GM19023 (cell line): Measurements from ENCODE around the gene TEX12.
"Not testable (repeated sequence)": the region's sequence is repeated elsewhere in the genome, so short reads cannot be mapped to it uniquely, and the experiment has no call there.

ENCODE experiments used
- ATAC-seq: cut with Tn5 transposase; IDR thresholded peaks from one replicate; pipeline ENCODE4 v1.9.1; 2021; ENCODE audit warnings: mild to moderate bottlenecking, moderate library complexity; ENCODE audit not compliant: unreplicated experiment

The TEX12 gene

GRCh38 chr11:112167145-112167544, at the start of gene TEX12:
Gene TEX12, plus strand, starts transcription at chr11:112167372. Its CDS starts 1,897 bp downstream, at chr11:112169269.
- ATAC-seq, result no peak

DNA sequence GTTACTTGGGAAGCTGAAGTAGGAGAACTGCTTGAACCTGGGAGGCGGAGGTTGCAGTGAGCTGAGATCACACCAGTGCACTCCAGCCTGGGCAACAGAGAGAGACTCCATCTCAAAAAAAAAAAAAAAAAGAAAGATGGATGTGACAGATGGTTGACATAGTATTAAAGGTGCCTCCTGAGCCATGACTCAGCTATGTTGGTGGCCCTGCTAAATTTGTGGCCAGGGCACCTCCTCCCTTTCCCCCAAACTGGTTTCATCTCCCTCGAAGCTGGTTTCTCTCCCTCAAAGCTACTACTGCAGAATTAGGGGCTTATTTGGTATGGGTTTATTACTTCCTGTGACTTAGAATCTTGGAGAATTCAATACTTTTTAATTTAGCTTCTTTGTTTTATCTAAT, 49.0 kb upstream of the TEX12 start:
- no peak for ATAC-seq

DNA sequence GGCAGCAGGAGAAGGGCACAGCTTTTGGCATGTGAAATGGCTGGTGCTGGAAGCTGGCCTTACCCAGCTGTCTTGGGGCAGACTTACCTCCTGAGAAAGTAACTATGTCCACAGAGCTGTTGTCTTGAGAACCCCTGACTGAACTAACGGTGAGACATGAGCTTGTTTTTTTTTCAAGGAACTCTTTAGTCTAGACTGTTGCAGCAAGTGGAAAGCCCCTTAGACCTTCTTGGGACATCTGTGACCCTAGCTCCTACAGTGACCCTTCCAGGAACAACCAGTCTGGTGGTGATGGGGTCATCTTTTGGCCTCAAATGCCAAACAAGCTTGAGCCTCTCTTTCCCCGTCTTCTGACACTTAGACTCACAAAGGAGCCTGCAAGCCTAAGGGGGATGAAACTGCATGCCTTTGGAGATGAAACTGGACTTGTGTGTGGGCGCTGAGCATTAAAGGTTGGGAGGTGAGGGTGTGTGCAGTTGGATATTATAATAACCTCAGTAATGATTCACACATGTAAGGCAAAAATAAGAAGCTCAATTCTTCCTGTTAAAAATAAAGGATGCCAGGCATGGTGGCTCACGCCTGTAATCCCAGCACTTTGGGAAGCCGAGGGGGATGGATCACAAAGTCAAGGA, 45.1 kb upstream of the TEX12 start:
- ATAC-seq, result no peak

DNA sequence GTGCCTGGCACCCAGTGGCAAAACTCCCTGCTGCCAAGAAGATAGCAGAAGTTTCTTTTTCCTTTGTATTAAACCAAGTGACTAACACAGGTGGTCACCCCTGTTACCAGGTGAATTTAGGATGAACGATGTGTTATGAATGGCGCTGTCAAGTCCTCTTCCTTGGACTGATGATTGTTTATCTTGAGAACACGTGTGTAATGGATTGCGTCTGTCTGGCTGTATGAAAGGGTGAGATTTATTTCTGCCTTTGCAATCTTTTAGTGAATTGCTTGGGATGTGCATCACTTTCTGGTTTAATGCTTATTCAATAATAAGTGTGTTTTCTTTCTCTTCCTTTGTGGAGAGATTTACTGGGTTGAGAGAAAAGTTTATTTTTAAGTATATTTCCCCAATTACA, 44.0 kb upstream of the TEX12 start:
- no peak for ATAC-seq

GRCh38 chr11:112127056-112127455, 40.1 kb upstream of the TEX12 start:
- ATAC-seq, result no peak

DNA sequence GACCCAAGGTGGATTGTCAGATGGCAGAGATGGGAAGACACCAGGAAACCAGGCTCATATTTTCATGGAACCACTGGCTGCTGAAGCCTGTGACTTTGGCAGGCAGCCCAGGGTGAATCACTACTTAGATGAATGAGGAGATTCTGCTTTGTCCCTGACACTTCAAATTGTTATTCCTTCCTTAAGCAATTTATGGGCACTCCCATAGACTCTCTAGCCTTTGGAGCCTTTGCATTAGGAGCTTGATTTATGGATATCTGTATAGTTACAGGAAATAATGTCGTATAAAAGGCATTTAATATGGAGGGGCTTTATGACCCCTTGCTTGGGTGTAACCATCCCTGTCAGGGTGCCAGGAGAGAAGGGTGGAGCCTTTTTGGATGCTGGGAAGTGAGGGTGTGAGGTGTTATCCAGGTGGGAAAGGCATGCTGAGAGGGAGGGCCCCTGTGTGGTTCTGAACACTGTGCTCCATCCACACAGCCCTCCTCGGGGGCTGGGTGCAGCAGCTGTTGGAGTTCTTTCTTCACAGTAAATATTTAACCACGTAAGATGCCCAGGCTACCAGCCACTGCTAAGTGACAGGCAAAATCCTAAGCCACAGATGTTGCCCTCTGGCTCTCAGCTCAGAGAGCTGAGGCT, 38.6 kb upstream of the TEX12 start:
- no peak for ATAC-seq

DNA sequence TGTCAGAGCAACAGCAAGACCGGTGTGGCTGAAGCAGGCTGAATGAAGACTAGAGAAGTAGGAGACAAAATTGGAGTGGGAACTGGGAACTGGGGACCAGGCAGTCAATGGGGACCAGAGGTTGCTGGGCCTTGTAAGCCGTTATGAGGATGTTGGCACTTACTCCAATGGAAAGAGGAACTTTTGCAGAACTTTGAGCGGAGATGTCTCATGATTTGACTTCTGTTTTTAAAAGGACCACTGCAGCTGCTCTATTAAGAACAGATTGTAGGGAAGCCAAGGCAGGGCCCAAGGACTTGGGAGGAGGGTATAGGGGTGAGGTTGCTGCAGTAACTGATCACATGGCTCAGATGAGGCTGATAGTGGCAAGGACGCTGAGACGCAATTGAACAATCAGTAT, 37.5 kb upstream of the TEX12 start:
- ATAC-seq, result no peak

GRCh38 chr11:112132737-112133136, 34.4 kb upstream of the TEX12 start:
- ATAC-seq, result no peak

- no peak for ATAC-seq
Measured at GRCh38 chr11:112134473-112134872, 32.7 kb upstream of the TEX12 start.

- ATAC-seq, result no peak
Measured at GRCh38 chr11:112143597-112143996, 23.6 kb upstream of the TEX12 start.

GRCh38 chr11:112150517-112150916, 16.7 kb upstream of the TEX12 start:
- no peak for ATAC-seq

- ATAC-seq, result no peak
Measured at GRCh38 chr11:112156153-112156955, 10.8 kb upstream of the TEX12 start.

DNA sequence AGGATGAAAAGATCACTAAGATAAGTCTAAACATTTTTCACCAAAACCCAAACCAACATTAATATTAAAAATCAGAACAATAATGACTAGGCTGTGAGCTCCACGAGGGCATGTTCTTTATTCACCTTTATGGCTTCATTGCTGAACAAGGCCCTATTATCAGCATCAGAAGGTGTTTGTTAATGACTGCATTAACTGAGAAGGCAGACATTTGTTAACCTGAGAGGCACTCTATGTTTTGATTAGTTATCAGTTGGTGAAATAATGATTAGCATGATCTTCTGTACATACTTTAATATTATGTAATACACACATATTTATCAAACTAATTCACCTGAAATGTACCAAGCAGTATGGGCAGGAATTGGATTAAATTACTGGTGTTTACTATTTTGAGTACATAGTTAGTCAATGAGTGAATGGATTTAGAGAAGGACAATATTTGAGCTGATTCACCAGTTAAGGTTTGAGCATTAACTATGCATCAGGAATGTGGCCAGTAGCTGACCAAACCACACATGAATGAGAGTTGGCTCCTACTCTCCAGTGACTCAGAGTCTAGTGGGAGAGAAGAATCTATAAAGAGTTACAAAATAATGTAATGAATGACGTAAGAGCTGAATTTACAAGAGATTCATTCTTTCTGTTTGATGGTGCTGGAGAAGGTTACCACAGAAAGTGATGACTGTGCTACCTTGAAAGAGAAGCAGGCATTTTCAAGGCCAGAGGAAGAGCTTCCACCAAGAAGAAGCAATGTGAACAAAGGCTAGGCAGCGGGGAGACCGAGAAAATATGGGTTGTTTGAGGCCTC, 10.0 kb upstream of the TEX12 start:
- no peak for ATAC-seq

DNA sequence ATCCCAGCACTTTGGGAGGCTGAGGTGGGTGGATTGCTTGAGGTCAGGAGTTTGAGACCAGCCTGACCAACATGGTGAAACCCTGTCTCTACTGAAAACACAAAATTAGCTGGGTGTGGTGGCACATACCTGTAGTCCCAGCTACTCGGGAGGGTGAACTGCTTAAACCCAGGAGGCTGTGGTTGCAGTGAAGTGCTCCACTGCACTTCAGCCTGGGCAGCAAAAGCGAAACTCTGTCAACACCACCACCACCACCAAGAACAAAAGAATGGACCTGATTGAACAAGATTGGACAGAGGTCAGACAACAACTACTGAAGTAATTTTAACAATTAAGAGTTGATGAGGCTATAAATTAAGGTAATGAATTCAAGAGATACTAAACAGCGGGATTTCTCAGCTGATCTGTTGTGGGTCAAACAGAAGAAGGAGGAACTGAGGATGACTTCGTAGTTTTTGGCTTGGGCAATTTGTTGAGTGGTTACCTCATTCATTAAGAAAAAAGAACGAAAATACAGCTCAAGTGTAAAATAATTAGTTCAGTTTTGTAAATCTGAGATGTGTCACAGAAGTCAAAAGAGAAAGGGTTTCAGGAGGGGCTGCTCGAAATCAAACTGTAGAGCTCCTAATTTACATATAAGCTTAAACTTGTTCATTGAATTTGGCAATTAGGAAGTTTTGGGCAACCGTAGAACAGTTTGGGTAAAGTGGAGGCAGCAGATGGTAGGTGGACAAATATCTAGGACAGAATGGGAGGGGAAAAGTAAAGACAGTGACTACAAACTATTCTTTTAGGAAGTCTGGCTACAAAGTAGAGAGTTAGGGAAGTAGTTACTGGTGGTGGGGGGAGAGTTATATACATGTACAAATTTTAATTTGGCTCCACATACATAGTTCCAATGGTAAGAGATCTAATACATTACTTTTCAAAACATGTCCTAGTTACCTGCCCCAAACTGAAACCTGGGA, 7.8 kb upstream of the TEX12 start:
- no peak for ATAC-seq

DNA sequence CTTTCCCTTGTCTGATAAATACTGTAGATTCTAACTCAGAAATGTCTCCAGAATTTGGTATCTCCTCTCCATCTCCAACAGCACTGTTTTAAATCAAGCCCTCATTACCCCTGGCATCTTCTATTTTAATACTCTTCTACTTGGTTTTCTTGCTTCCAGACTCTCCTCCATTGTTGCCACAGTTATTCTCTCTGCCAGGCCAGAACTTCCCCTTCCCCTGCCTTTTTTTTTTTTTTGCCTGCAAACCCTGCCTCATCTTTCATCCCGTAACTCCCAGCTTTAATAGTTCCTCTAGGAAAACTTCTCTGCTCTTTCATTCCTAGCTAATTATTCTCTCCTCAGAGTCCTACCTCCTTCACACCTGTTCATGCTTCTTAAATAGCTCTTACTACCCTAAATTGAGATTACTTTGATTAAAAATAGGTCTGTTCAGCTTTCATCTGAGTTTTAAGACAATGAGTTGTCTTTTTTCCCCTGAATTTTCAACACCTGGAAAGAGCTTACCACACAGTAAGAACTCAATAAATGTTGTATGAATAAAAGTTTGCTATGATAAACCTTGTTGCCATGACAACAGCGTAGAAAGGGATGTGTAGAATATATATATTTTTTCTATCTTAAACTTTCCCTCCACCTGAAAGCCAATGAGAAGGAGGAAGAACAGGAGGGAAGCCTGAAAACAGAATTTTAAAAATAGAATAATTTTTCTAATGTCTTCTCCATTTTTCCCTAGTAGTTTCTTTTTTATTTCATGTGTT, 6.9 kb upstream of the TEX12 start:
- no peak for ATAC-seq

DNA sequence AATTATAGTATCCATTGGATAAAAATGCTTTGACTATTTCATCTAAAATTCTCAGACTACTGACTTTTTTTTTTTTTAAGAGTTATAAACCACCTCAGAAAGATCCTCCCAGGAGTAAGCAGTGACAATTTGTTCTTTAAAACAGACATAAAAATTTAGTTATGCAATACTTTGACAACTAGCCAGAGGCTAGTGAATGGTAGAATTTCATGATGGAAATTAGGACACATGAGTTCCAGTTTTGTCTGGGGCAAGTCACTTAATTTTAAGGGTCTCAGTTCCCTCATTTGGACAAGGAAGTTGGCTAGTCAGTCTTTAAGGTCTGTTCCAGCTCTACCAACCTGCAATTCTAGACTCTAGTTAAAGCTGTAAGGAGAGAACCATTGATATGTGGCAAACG, 6.2 kb upstream of the TEX12 start:
- ATAC-seq, result no peak

- ATAC-seq, result not testable (repeated sequence)
Measured at GRCh38 chr11:112162200-112162599, 5.0 kb upstream of the TEX12 start.

DNA sequence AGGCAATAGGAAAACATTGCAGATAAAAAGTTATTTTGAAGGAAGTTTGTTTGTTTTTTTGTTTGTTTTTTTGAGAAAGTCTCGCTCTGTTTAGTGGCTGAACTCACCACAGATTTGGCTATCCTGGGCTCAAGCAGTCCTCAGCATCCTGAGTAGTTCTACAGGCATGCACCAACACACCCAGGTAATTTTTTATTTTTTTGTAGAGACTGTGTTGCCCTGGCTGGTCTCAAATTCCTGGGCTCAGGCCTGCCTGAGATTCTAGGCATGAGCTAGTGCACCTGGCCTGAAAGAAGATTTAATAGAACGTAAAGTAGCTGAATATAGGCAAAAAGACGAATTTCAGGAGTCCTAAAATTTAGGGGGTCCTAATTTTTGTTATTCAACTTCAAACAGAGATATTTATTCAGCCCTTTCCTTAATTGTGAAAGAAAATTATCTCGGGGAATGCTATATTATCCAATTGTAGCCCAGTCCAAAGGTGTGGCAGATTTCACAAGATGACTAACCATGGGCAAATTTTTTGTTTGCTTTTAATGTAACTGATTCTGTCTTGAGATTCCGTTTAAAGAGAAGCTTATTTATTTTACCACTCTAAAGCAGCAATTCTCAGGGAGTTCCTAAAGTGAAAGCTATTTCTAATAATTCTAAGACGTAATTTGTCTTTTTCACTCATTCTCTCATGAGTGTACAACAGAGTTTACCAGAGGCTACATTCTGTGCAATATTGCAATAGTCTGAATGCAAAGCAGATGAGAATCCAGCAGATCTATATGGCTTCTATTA, 4.2 kb upstream of the TEX12 start:
- no peak for ATAC-seq
